ENCODE measurements around the gene ZNF521.
"Not testable (repeated sequence)": the region's sequence is repeated elsewhere in the genome, so short reads cannot be mapped to it uniquely, and the experiment has no call there.

Gene ZNF521

DNA sequence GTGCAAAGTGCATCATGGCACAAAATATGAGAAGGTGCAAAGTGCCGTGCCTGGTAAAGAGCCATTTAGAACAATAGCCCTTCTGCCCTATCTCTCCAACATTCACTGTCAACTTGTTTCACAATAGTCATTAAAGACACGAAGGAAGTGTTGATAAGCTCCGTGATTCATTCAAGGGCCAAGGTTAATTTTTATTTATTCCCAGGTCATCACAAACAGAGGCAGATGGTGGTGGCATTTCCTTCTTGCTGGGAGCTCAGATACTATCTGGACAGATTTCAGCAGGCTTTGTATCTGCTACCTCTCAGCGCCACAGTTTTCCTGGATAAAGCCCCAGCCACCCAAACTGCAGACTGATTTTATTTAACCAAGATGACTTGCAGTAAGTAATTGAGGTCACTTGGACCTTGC lies 309.3 kb downstream of the ZNF521 start:
- Histone ChIP-seq H3K27me3 (ENCODE audit: insufficient read depth, low read depth, severe bottlenecking) (peaks cover 6% of the 10 kb centered on the region), H3K27ac (no peak overlapping the region), H3K9me3 (ENCODE audit: severe bottlenecking) (no peaks in the 10 kb centered on the region), H3K4me3 (ENCODE audit: low read depth, low read length) (no peak overlapping the region), H3K36me3 (no peaks in the 10 kb centered on the region)
- TF ChIP-seq, protein P1, sequence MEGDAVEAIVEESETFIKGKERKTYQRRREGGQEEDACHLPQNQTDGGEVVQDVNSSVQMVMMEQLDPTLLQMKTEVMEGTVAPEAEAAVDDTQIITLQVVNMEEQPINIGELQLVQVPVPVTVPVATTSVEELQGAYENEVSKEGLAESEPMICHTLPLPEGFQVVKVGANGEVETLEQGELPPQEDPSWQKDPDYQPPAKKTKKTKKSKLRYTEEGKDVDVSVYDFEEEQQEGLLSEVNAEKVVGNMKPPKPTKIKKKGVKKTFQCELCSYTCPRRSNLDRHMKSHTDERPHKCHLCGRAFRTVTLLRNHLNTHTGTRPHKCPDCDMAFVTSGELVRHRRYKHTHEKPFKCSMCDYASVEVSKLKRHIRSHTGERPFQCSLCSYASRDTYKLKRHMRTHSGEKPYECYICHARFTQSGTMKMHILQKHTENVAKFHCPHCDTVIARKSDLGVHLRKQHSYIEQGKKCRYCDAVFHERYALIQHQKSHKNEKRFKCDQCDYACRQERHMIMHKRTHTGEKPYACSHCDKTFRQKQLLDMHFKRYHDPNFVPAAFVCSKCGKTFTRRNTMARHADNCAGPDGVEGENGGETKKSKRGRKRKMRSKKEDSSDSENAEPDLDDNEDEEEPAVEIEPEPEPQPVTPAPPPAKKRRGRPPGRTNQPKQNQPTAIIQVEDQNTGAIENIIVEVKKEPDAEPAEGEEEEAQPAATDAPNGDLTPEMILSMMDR (IDR thresholded peaks at IDR 0.05; ENCODE audit: low read depth, low read length) = no peak
- DNase-seq = no peak

DNA sequence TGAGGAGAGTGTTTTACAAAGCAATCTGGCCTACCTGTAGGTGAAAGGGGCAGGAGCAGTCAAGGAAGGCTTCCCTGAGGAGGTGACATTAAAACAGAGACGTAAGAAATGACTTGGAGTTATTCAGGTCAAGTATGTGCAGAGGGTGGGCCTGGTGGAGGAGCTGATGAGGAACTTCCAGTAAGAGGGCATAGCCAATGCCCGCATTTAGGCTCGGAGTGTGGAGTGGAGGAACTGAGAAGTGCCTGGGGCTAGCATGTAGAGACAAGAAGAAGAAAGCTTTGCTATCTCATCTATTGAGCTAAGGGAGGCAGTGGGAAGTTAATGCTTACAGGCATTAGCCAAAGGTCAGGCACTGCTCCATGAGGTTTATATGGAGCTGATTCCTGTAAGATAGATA lies 312.2 kb downstream of the ZNF521 start:
- peaks cover 6% of the 10 kb centered on the region for H3K27me3 ChIP-seq (ENCODE audit: insufficient read depth, low read depth, severe bottlenecking)
- no peaks in the 10 kb centered on the region for H3K9me3 ChIP-seq (ENCODE audit: severe bottlenecking)
- TF ChIP-seq, protein P1 (IDR thresholded peaks at IDR 0.05; ENCODE audit: low read depth, low read length) = no peak
- H3K4me3 ChIP-seq (ENCODE audit: low read depth, low read length) = no peak overlapping the region
- H3K36me3 ChIP-seq = no peaks in the 10 kb centered on the region
- no peak overlapping the region for H3K27ac ChIP-seq
- no peak for DNase-seq

DNA sequence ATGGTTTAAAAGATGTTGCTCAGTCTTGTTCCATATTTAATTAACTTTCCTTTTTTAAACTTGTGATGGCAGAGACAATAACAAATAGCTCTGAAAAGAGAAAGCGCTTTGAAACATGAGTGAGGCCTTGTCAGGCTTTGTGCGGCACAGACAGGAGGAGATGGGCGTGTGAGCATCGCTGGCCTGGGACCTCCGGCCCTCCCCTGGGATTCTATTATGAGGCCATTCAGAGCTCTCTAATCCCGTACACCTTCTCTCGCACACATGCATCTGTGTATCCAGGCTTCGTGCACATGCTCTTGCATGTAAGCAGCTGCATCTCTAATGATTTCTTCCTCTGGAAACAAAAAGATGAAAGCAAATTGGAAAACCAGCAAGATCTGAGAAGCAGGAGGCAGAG lies 313.7 kb downstream of the ZNF521 start:
- TF ChIP-seq, protein P1 (IDR thresholded peaks at IDR 0.05; ENCODE audit: low read depth, low read length) = no peak
- Histone ChIP-seq H3K4me3 (ENCODE audit: low read depth, low read length) (no peak overlapping the region), H3K27ac (no peak overlapping the region), H3K27me3 (ENCODE audit: insufficient read depth, low read depth, severe bottlenecking) (peaks cover 6% of the 10 kb centered on the region), H3K9me3 (ENCODE audit: severe bottlenecking) (no peaks in the 10 kb centered on the region), H3K36me3 (no peaks in the 10 kb centered on the region)
- DNase-seq = no peak

DNA sequence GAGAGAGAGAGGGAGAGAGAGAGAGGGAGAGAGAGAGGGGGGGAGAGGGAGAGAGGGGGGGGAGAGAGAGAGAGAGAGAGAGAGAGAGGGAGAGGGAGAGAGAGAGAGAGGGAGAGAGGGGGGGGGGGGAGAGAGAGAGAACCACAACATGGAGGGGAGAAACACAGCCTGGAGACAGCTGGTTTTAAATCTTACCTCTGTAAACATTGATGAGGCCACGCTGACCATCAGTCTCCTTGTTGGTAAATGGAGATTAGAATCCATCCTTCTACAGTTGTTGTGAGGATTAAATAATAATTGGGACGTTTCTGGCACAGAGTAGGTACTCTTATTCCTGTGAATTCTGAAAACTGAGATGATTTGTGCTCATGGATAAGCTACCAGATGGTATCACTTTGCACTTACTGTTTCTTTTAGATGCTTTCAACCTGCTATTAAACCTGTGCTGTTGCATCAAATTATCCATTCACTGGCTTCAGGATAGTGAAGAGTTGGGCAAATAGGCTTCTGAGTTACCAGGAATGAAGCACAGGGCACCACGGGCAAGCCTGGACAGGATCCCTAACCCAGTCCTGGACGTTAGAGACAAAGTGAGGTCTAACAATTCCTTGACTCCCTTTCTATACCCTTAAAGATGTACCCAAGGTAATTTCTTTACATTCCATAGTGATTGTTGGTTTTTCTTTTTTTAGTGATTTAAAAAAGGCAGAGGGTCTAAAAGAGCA lies 318.1 kb downstream of the ZNF521 start:
- no peak overlapping the region for H3K27ac ChIP-seq
- DNase-seq = no peak
- TF ChIP-seq, protein P1 (IDR thresholded peaks at IDR 0.05; ENCODE audit: low read depth, low read length) = no peak
- H3K36me3 ChIP-seq = no peaks in the 10 kb centered on the region
- H3K4me3 ChIP-seq (ENCODE audit: low read depth, low read length) = no peak overlapping the region
- H3K27me3 ChIP-seq (ENCODE audit: insufficient read depth, low read depth, severe bottlenecking) = no peaks in the 10 kb centered on the region
- no peaks in the 10 kb centered on the region for H3K9me3 ChIP-seq (ENCODE audit: severe bottlenecking)

DNA sequence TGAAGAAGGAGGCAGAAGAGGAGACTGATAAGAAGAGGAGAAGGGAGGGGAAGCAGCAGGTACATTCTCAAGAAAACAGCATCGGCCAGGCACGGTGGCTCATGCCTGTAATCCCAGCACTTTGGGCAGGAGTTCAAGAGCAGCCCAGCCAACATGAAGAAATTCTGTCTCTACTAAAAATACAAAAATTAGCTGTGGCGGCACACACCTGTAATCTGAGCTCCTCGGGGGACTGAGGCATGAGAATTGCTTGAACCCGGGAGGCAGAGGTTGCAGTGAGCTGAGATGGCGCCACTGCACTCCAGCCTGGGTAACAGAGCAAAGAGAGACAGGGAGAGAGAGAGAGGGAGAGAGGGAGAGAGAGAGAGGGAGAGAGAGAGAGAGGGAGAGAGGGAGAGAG lies 318.8 kb downstream of the ZNF521 start:
- H3K36me3 ChIP-seq; DNase-seq; H3K9me3 ChIP-seq (ENCODE audit: severe bottlenecking); H3K27me3 ChIP-seq (ENCODE audit: insufficient read depth, low read depth, severe bottlenecking); H3K27ac ChIP-seq; H3K4me3 ChIP-seq (ENCODE audit: low read depth, low read length): not testable (repeated sequence)

DNA sequence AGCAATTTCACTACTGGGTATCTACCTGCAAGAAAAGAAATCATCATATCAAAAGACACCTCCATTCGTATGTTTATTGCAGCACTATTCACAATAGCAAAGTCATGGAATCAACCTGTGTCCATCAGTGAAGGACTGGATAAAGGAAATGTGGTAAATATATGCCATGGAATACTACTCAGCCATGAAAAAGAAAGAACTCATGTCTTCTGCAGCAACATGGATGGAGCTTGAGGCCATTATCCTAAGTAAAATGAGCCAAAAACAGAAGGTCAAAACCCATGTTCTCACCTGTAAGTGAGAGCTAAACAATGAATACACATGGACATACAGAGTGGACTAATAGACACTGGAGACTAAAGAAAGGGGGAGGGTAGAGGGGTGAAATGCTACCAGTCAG lies 322.2 kb downstream of the ZNF521 start:
- Histone ChIP-seq H3K9me3 (ENCODE audit: severe bottlenecking) (no peaks in the 10 kb centered on the region), H3K27ac (no peak overlapping the region), H3K36me3 (no peaks in the 10 kb centered on the region), H3K27me3 (ENCODE audit: insufficient read depth, low read depth, severe bottlenecking) (no peaks in the 10 kb centered on the region), H3K4me3 (ENCODE audit: low read depth, low read length) (no peak overlapping the region)
- DNase-seq = no peak
- TF ChIP-seq, protein P1 (IDR thresholded peaks at IDR 0.05; ENCODE audit: low read depth, low read length) = no peak
